SH-SY5Y (cell line): ENCODE data around the gene ACKR4.

ENCODE experiments used
- GATA2 ChIP-seq: IDR thresholded peaks from 2 replicates; pipeline ENCODE4 v1.6.1; 2011; ENCODE audit warnings: mild to moderate bottlenecking, low read depth, low read length
- GATA3 ChIP-seq: IDR thresholded peaks from 2 replicates; pipeline ENCODE4 v1.6.1; 2011; ENCODE audit warnings: low read depth, mild to moderate bottlenecking, low read length, moderate library complexity

GRCh38 chr3:132554437-132554836 lies 42.6 kb upstream of the ACKR4 start:
- TF ChIP-seq GATA3 = no peak
- no peak for TF ChIP-seq GATA2
